ENCODE data around the gene P2RX2. TPM values are rescaled to one million over a fixed set of nuclear protein-coding genes. Genes with fewer than 3 reads are reported as not detected.

The P2RX2 gene
- total RNA-seq, 4 donors from 2014 or later: 0.47 to 3.9 (median 3.3) TPM

DNA sequence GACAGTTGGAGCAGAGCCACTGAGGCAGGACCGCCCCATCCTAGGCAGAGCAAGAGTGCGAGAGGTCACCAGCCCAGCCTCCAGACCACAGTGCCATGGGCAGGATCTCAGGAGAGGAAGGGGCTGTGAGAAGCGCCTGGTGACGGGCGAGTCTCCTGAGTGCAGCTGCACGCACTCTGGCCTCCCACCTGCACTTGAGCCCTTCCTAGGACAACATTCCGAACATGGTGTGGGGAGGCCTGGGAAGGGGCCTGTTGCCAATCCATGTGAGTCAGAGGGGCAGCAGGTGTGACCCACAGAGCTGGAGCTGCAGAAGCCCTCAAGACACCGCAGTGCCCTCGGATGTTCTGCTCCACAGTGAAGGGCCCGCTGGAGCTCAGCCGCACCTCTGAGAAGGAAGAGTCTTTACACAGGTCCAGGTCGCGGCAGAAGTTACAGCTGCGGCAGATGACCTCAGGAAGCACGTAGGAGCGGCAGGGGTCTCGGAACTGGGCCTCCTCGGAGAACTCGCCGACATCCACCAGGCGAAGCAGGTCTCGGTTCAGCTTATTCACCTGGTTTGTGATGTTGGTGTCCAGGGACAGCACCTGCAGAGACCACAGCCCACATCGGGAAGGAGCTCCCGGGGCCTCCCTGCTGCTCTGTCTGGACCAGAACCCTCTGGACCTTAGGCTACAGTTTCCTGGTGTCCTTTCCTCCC is 7.3 kb downstream of the P2RX2 start:
- H3K4me1 ChIP-seq: peaks cover 0 to 20% (median 9%) of the 10 kb centered on the region in 3 donors
- no peak overlapping the region for H3K27ac ChIP-seq
- ATAC-seq: no peak
- no peak for TF ChIP-seq POLR2AphosphoS5 (IDR thresholded peaks at IDR 0.05)
- TF ChIP-seq EP300 (IDR thresholded peaks at IDR 0.05): no peak
- TF ChIP-seq POLR2A (IDR thresholded peaks at IDR 0.05): no peak
- TF ChIP-seq, protein P1, sequence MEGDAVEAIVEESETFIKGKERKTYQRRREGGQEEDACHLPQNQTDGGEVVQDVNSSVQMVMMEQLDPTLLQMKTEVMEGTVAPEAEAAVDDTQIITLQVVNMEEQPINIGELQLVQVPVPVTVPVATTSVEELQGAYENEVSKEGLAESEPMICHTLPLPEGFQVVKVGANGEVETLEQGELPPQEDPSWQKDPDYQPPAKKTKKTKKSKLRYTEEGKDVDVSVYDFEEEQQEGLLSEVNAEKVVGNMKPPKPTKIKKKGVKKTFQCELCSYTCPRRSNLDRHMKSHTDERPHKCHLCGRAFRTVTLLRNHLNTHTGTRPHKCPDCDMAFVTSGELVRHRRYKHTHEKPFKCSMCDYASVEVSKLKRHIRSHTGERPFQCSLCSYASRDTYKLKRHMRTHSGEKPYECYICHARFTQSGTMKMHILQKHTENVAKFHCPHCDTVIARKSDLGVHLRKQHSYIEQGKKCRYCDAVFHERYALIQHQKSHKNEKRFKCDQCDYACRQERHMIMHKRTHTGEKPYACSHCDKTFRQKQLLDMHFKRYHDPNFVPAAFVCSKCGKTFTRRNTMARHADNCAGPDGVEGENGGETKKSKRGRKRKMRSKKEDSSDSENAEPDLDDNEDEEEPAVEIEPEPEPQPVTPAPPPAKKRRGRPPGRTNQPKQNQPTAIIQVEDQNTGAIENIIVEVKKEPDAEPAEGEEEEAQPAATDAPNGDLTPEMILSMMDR (IDR thresholded peaks at IDR 0.05): no peak
- H3K9me3 ChIP-seq: no peaks in the 10 kb centered on the region
- H3K27me3 ChIP-seq: peaks cover 6% of the 10 kb centered on the region
- no peak overlapping the region for H3K4me3 ChIP-seq
- WGBS, 2 donors (ENCODE audit: low coverage in 1 of 2): 100% methylated on average over 1 of the region's 24 CpGs; no CpG with 5 or more reads in 1 of the 2 donors
- H3K36me3 ChIP-seq: peaks cover 0 to 56% of the 10 kb centered on the region in 2 donors

DNA sequence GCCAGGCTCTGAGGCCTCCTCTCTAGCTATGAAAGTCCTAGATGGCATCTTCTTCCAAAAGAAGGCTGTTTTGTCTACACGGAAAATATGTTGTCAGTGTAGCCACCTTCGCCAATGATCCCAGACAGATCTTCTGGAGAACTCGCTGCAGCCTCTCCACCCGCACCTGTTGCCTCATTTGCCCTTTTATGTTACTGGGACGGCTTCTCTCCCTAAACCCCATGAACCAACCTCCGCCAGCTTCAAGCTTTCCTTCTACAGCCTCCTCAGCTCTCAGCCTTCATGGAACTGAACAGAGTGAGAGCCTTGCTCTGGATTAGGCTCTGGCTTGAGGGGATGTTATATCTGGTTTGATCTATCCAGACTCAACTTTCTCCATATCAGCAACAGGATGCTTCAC is 10.8 kb downstream of the P2RX2 start:
- no peak overlapping the region for H3K4me3 ChIP-seq
- H3K27me3 ChIP-seq: no peaks in the 10 kb centered on the region
- TF ChIP-seq, protein P1 (IDR thresholded peaks at IDR 0.05): no peak
- TF ChIP-seq EP300 (IDR thresholded peaks at IDR 0.05) (no peak), POLR2A (IDR thresholded peaks at IDR 0.05) (no peak), POLR2AphosphoS5 (IDR thresholded peaks at IDR 0.05) (no peak)
- H3K27ac ChIP-seq: no peak overlapping the region
- 92 to 97% methylated on average over 5 to 6 of the region's 6 CpGs for WGBS, 2 donors (ENCODE audit: low coverage in 1 of 2)
- H3K36me3 ChIP-seq: peaks cover 0 to 80% of the 10 kb centered on the region in 2 donors
- ATAC-seq: no peak
- H3K4me1 ChIP-seq: no peaks in the 10 kb centered on the region
- H3K9me3 ChIP-seq: no peaks in the 10 kb centered on the region

DNA sequence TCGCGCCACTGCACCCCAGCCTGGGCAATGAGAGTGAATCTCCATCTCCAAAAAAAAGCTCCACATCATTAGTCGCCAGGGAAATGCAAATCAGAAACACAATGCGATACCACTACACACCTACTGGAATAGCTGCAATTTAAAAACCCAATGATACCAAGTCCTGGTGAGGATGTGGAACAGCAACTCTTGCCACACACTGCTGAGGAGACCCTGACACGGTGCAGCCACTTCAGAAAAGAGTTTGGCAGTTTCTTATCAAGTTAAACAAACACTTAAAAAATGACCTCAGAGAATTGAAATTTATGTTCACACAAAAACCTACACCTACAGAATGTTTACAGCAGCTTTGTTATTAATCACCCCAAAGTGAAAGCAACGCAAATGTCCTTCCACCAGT is 12.1 kb downstream of the P2RX2 start:
- TF ChIP-seq EP300 (IDR thresholded peaks at IDR 0.05): no peak
- no peak for TF ChIP-seq POLR2AphosphoS5 (IDR thresholded peaks at IDR 0.05)
- TF ChIP-seq, protein P1 (IDR thresholded peaks at IDR 0.05): no peak
- peaks cover 0 to 80% of the 10 kb centered on the region in 2 donors for H3K36me3 ChIP-seq
- 92% methylated on average over 2 to 4 of the region's 6 CpGs for WGBS, 2 donors (ENCODE audit: low coverage in 1 of 2)
- H3K27me3 ChIP-seq: no peaks in the 10 kb centered on the region
- ATAC-seq: no peak
- H3K4me1 ChIP-seq: no peaks in the 10 kb centered on the region
- no peaks in the 10 kb centered on the region for H3K9me3 ChIP-seq
- H3K27ac ChIP-seq: no peak overlapping the region
- no peak overlapping the region for H3K4me3 ChIP-seq

DNA sequence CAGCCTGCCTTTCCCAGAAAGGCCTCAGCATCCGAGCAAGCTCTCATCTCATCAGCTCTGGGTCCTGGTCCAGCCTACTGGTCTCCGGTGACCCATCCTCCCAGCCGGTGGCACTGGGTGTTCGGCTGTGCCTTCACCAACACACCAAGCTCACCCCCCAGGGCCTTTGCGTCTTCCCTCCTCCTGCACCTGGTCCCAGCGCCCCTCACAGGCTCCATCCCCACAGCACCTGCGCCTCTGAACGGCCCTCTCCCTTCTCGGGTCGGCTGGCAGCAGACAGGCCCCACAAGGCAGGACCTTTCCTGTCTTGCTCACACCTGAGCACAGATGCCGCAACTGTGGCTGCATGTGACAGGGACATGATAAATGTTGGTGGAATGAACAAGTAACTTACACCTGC is 13.1 kb downstream of the P2RX2 start:
- ATAC-seq: no peak
- Histone ChIP-seq H3K4me1 (no peaks in the 10 kb centered on the region), H3K36me3 (peaks cover 0 to 83% of the 10 kb centered on the region in 2 donors), H3K27me3 (no peaks in the 10 kb centered on the region), H3K27ac (no peak overlapping the region), H3K4me3 (no peak overlapping the region), H3K9me3 (no peaks in the 10 kb centered on the region)
- no peak for TF ChIP-seq EP300 (IDR thresholded peaks at IDR 0.05)
- TF ChIP-seq, protein P1 (IDR thresholded peaks at IDR 0.05): no peak
- no peak for TF ChIP-seq POLR2AphosphoS5 (IDR thresholded peaks at IDR 0.05)
- TF ChIP-seq POLR2A (IDR thresholded peaks at IDR 0.05): no peak
- 100% methylated on average over 1 to 3 of the region's 11 CpGs for WGBS, 2 donors (ENCODE audit: low coverage in 1 of 2)
